Raji (cell line): Measurements from ENCODE around the gene LGR6.

Experiments used
- POLR2A ChIP-seq: IDR thresholded peaks from 2 replicates; pipeline ENCODE4 v1.6.1; 2011; ENCODE audit warnings: low read depth, low read length, control low read depth; ENCODE audit not compliant: insufficient read depth

The LGR6 gene

GRCh38 chr1:202202500-202203168, 9.0 kb downstream of the LGR6 start:
- no peak for TF ChIP-seq POLR2A

- TF ChIP-seq POLR2A, result no peak
These were observed 9.8 kb downstream of the LGR6 start for GRCh38 chr1:202203238-202204039.

GRCh38 chr1:202204065-202204464, 10.5 kb downstream of the LGR6 start:
- TF ChIP-seq POLR2A, result no peak

- TF ChIP-seq POLR2A, result no peak
These were observed 12.1 kb downstream of the LGR6 start for GRCh38 chr1:202205523-202206190.

- no peak for TF ChIP-seq POLR2A
These were observed 13.7 kb downstream of the LGR6 start for GRCh38 chr1:202207292-202207691.

- TF ChIP-seq POLR2A, result no peak
These were observed 14.8 kb downstream of the LGR6 start for GRCh38 chr1:202208351-202208857.

GRCh38 chr1:202210385-202210784, 16.8 kb downstream of the LGR6 start:
- TF ChIP-seq POLR2A, result no peak

- TF ChIP-seq POLR2A, result no peak
These were observed 17.4 kb downstream of the LGR6 start for GRCh38 chr1:202210969-202211368.

- no peak for TF ChIP-seq POLR2A
These were observed 19.2 kb downstream of the LGR6 start for GRCh38 chr1:202212787-202213186.

- TF ChIP-seq POLR2A, result no peak
These were observed 19.9 kb downstream of the LGR6 start for GRCh38 chr1:202213361-202214088.

- no peak for TF ChIP-seq POLR2A
These were observed 20.7 kb downstream of the LGR6 start for GRCh38 chr1:202214089-202214843.

GRCh38 chr1:202215472-202216130, 22.0 kb downstream of the LGR6 start:
- TF ChIP-seq POLR2A, result no peak

- no peak for TF ChIP-seq POLR2A
These were observed 23.1 kb downstream of the LGR6 start for GRCh38 chr1:202216691-202217090.

GRCh38 chr1:202217516-202217915, 23.9 kb downstream of the LGR6 start:
- no peak for TF ChIP-seq POLR2A

- TF ChIP-seq POLR2A, result no peak
These were observed 24.4 kb downstream of the LGR6 start for GRCh38 chr1:202217951-202218350.
